PC-3 (cell line): Measurements from ENCODE around the gene LRRC75B. TPM values are rescaled to one million over a fixed set of nuclear protein-coding genes. Genes with fewer than 3 reads are reported as not detected.

Source experiments
- ATAC-seq: fragments of 200-7000 bp; cut with Tn5 transposase; 2 replicates; pipeline ENCODE4 v1.9.1; 2020; ENCODE audit warnings: mild to moderate bottlenecking, moderate library complexity
- BruUV-seq: library from RNA; stranded (reverse); fragments of 400-500 nt; replicated peaks from 2 replicates; lab custom pipeline; 2021; lab: Mats Ljungman, UMichigan
- CTCF ChIA-PET: fragments of 300-600 bp; sonication (Branson Sonifier 250); formaldehyde crosslinking; loops from one replicate; lab custom pipeline; 2022; ENCODE audit warnings: antibody characterized with exemption; lab: Charles Lee
- POLR2A ChIA-PET: fragments of 300-600 bp; sonication (Branson Sonifier 250); formaldehyde crosslinking; loops from one replicate; lab custom pipeline; 2022; ENCODE audit warnings: antibody characterized with exemption; ENCODE audit not compliant: unreplicated experiment; lab: Charles Lee
- DNase-seq: peaks from one replicate; pipeline ENCODE4 v3.0.0-alpha.2; 2015
- H2AFZ ChIP-seq: fragments of 300-600 bp; sonication (generic); 2 replicates; pipeline ENCODE4 v1.6.0; 2016; ENCODE audit warnings: antibody characterized with exemption, low read length
- H3F3A ChIP-seq: fragments of 300-600 bp; sonication (generic); one replicate; pipeline ENCODE4 v1.6.0; 2017; ENCODE audit warnings: antibody characterized with exemption, low read length, control low read depth, mild to moderate bottlenecking; ENCODE audit not compliant: unreplicated experiment
- H3K27ac ChIP-seq: fragments of 300-600 bp; sonication (generic); 2 replicates; pipeline ENCODE4 v1.5.1; 2016; ENCODE audit warnings: mild to moderate bottlenecking, low read length
- H3K27me3 ChIP-seq: fragments of 300-600 bp; sonication (generic); 2 replicates; pipeline ENCODE4 v1.6.1; 2016; ENCODE audit warnings: low read length, mixed read lengths
- H3K36me3 ChIP-seq: fragments of 300-600 bp; sonication (generic); 2 replicates; pipeline ENCODE4 v1.6.1; 2016; ENCODE audit warnings: low read depth, mixed run types, low read length, mixed read lengths
- H3K4me1 ChIP-seq: fragments of 300-600 bp; sonication (generic); 2 replicates; pipeline ENCODE4 v1.5.1; 2016; ENCODE audit warnings: low read length; ENCODE audit not compliant: insufficient read depth
- H3K4me2 ChIP-seq: fragments of 300-600 bp; sonication (generic); 2 replicates; pipeline ENCODE4 v1.6.0; 2016; ENCODE audit warnings: low read length
- H3K4me3 ChIP-seq: fragments of 300-600 bp; sonication (generic); 2 replicates; pipeline ENCODE4 v1.5.1; 2016; ENCODE audit warnings: mild to moderate bottlenecking, low read length, mixed read lengths
- H3K79me2 ChIP-seq: fragments of 300-600 bp; sonication (generic); 2 replicates; pipeline ENCODE4 v1.6.1; 2017; ENCODE audit warnings: low read length, mixed read lengths
- H3K9ac ChIP-seq: fragments of 300-600 bp; sonication (generic); 2 replicates; pipeline ENCODE4 v1.6.0; 2016; ENCODE audit warnings: mild to moderate bottlenecking, low read length
- H3K9me2 ChIP-seq: fragments of 300-600 bp; sonication (generic); replicated peaks from 2 replicates; pipeline ENCODE4 v1.6.1; 2016; ENCODE audit warnings: mixed run types, low read length, mixed read lengths
- H3K9me3 ChIP-seq: fragments of 300-600 bp; sonication (generic); 2 replicates; pipeline ENCODE4 v1.6.1; 2016; ENCODE audit warnings: low read length, mixed read lengths
- H4K20me1 ChIP-seq: fragments of 300-600 bp; sonication (generic); 2 replicates; pipeline ENCODE4 v1.6.1; 2016; ENCODE audit warnings: low read length, mixed read lengths
- EZH2 ChIP-seq: fragments of 300-600 bp; sonication (generic); IDR thresholded peaks from one replicate; pipeline ENCODE4 v1.6.1; 2017; ENCODE audit warnings: antibody characterized with exemption, mild to moderate bottlenecking, low read length; ENCODE audit not compliant: unreplicated experiment
- EZH2phosphoT487 ChIP-seq: fragments of 300-600 bp; sonication (generic); IDR thresholded peaks from 2 replicates; pipeline ENCODE4 v1.6.1; 2018; ENCODE audit warnings: mild to moderate bottlenecking, antibody characterized with exemption, low read length, borderline replicate concordance
- intact Hi-C: fragments of 100-400 bp; cut with micrococcal nuclease; formaldehyde crosslinking; loops from 2 replicates; pipeline ENCODE4 v1.9.0; 2023
- total RNA-seq: library from RNA; depleted of rRNA; stranded (reverse); fragments of >200 nt; gene quantifications from 2 replicates; pipeline ENCODE4 v1.2.3, GENCODE V29; 2014
- TF ChIP-seq, protein P1 (sequence below): fragments of 300-600 bp; sonication (generic); conservative IDR thresholded peaks from 2 replicates; pipeline ENCODE4 v1.5.1; 2017; ENCODE audit warnings: antibody characterized with exemption, low read depth, mild to moderate bottlenecking, low read length

Gene LRRC75B
- total RNA-seq, 1 experiment from 2014 or later: 4.5 TPM

DNA sequence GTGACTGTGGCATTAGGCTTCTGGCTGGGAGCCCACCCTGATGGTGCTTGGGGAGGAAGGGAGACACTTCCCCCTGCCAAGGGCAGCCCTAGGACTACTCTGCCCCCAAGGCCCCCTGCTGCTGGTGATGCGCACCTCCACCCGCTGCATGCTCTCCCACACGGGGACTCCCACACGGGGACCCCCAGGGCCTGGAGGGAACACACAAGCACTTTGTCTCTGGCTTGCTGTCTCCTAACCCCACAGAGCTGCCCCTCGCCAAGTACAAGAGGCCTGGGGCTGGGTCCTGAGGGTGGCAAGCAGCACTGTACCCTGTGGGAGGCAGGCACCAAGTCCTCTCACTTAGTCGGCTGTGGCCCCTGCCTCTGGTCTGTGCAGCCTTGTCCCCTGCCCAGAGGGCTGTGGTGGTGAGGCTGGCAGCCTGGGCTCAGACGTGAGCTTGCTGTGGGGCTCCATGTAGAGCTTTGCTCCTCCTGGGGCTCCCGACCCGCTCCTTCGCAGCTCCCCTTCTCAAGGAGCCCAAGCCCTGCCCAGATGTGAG is 7.9 kb downstream of the LRRC75B start:
- no peak overlapping the region for H3K27ac ChIP-seq
- H3K4me3 ChIP-seq: no peak overlapping the region
- H3K79me2 ChIP-seq: no peaks in the 10 kb centered on the region
- H3F3A ChIP-seq: no peaks in the 10 kb centered on the region
- no peak overlapping the region for H3K9ac ChIP-seq
- no peaks in the 10 kb centered on the region for H3K4me1 ChIP-seq
- no peak for TF ChIP-seq EZH2
- TF ChIP-seq, protein P1, sequence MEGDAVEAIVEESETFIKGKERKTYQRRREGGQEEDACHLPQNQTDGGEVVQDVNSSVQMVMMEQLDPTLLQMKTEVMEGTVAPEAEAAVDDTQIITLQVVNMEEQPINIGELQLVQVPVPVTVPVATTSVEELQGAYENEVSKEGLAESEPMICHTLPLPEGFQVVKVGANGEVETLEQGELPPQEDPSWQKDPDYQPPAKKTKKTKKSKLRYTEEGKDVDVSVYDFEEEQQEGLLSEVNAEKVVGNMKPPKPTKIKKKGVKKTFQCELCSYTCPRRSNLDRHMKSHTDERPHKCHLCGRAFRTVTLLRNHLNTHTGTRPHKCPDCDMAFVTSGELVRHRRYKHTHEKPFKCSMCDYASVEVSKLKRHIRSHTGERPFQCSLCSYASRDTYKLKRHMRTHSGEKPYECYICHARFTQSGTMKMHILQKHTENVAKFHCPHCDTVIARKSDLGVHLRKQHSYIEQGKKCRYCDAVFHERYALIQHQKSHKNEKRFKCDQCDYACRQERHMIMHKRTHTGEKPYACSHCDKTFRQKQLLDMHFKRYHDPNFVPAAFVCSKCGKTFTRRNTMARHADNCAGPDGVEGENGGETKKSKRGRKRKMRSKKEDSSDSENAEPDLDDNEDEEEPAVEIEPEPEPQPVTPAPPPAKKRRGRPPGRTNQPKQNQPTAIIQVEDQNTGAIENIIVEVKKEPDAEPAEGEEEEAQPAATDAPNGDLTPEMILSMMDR: no peak
- no peak for TF ChIP-seq EZH2phosphoT487
- ATAC-seq: no peak
- no peak overlapping the region for H2AFZ ChIP-seq
- H3K27me3 ChIP-seq: no peaks in the 10 kb centered on the region
- no peaks in the 10 kb centered on the region for H3K9me3 ChIP-seq
- no peak for DNase-seq
- no peaks in the 10 kb centered on the region for H3K9me2 ChIP-seq
- no TSS peak for BruUV-seq
- ChIA-PET POLR2A (no interaction called here), CTCF (no interaction called here)
- no peaks in the 10 kb centered on the region for H4K20me1 ChIP-seq
- no peaks in the 10 kb centered on the region for H3K36me3 ChIP-seq
- H3K4me2 ChIP-seq: no peak overlapping the region
- intact Hi-C loops: no loop called here

DNA sequence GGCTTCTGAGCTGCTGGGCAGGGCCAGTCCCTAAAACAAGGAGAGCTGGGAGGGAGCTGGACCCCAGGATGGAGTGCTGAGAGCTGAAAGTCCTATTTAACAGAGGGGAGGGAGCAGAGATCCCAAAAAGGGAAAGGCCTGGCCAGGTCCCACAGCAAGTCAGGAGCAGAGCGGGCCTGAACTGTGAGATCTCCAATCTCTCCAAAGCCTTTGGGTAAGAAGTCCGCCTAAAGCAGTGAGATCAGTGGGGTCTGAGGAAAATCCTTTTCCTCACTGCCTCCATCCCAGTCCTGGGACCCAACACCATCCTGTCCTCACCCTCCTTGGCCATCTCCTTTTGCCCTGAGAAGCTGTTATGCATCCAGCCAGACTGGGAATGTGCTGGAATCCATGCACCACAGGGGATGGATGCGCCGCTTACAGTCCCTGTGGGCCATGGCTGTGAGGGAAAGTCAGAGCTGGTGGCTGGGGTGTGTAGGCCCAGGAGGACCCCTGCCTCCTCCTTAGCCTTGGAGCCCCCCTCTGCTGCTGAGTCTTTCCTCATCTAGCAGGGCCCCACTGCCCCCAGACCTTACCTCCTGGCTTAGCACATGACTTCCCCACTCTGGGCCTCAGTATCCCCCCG is 8.6 kb downstream of the LRRC75B start:
- intact Hi-C loops: no loop called here
- H3F3A ChIP-seq: no peaks in the 10 kb centered on the region
- DNase-seq (no peak), ATAC-seq (no peak)
- no peak overlapping the region for H3K4me2 ChIP-seq
- POLR2A ChIA-PET: interaction anchor here (0.6 kb wide), 1 partner anchor 29 kb away, joined by 4 read pairs; the partner anchor contains the start of gene GUCD1
- no peak overlapping the region for H2AFZ ChIP-seq
- no peaks in the 10 kb centered on the region for H3K9me3 ChIP-seq
- no peak overlapping the region for H3K27ac ChIP-seq
- no peaks in the 10 kb centered on the region for H4K20me1 ChIP-seq
- no peaks in the 10 kb centered on the region for H3K79me2 ChIP-seq
- TF ChIP-seq EZH2 (no peak), EZH2phosphoT487 (no peak)
- TF ChIP-seq, protein P1: no peak
- no TSS peak for BruUV-seq
- no peak overlapping the region for H3K9ac ChIP-seq
- H3K4me3 ChIP-seq: no peak overlapping the region
- 0 out of 2 replicates have a peak, but pooled peaks cover under 1% of the 10 kb centered on the region for H3K4me1 ChIP-seq
- H3K27me3 ChIP-seq: no peaks in the 10 kb centered on the region
- CTCF ChIA-PET: interaction anchor here (0.6 kb wide), 1 partner anchor 428 kb away, joined by 3 read pairs; no protein-coding TSS in a partner anchor
- no peaks in the 10 kb centered on the region for H3K36me3 ChIP-seq
- H3K9me2 ChIP-seq: no peaks in the 10 kb centered on the region
